ENCODE data around the gene PLCD3.

GRCh38 chr17:45070809-45071208 is 61.5 kb downstream of the PLCD3 start:
- TF ChIP-seq, protein P1, sequence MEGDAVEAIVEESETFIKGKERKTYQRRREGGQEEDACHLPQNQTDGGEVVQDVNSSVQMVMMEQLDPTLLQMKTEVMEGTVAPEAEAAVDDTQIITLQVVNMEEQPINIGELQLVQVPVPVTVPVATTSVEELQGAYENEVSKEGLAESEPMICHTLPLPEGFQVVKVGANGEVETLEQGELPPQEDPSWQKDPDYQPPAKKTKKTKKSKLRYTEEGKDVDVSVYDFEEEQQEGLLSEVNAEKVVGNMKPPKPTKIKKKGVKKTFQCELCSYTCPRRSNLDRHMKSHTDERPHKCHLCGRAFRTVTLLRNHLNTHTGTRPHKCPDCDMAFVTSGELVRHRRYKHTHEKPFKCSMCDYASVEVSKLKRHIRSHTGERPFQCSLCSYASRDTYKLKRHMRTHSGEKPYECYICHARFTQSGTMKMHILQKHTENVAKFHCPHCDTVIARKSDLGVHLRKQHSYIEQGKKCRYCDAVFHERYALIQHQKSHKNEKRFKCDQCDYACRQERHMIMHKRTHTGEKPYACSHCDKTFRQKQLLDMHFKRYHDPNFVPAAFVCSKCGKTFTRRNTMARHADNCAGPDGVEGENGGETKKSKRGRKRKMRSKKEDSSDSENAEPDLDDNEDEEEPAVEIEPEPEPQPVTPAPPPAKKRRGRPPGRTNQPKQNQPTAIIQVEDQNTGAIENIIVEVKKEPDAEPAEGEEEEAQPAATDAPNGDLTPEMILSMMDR (conservative IDR thresholded peaks at IDR 0.05 in 1 of 2, IDR thresholded peaks at IDR 0.05 in 1 of 2; ENCODE audit: low read depth in 1 of 2, low read length in 2 of 2) = no peak
- TF ChIP-seq EZH2 (IDR thresholded peaks at IDR 0.05; ENCODE audit: low read length, missing control alignments) = no peak
